ENCODE results near the gene CA6. TPM values are rescaled to one million over a fixed set of nuclear protein-coding genes. Genes with fewer than 3 reads are reported as not detected.

CA6 gene
- total RNA-seq, 1 experiment from 2014 or later = not detected

DNA sequence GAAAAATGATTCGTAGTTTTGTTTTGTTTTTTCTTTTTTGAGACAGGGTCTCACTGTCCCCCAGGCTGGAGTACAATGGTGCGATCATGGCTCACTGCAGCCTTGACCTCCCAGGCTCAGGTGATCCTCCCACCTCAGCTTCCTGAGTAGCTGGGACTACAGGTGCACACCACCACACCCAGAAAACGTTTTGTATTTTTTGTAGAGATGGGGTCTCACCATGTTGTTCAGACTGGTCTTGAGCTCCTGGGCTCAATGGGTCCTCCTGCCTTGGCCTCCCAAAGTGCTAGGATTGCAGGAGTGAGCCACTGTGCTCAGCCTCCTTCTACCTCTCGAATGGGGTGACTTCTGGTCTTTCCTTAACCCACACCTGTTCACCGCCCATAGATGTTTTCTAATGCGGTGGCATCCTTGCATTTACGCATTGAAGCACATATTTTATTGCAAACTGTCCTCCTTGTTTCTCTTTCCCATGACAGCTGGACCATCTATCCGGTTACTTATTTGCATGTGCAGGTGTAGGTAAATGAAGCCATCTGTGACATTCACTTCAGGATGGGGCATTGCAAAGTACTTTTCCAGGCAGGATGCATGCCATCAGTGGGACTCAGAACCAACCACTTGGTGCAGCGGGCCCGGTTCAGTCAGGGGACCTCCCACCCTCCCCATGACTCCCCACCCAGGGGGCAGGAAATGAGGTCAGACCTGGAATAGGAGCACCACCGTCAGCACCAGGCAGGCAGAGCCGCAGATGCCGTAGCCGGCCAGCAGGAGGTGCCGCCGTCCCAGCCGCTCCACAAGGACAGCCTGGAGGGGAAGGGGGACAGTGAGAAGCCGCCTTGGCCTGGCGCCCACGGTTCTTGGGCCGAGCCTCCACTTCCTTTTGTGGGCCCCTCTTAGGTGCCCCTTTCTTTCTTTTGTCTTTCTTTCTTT, 64.0 kb downstream of the CA6 start:
- in situ Hi-C loops (cut with HindIII; ENCODE audit: low pct_unique_long_range_greater_than_20kb, low sequenced_read_pairs) = no loop called here
- no TSS peak for BruUV-seq (replicated peaks)
- CTCF ChIA-PET = no interaction called here

DNA sequence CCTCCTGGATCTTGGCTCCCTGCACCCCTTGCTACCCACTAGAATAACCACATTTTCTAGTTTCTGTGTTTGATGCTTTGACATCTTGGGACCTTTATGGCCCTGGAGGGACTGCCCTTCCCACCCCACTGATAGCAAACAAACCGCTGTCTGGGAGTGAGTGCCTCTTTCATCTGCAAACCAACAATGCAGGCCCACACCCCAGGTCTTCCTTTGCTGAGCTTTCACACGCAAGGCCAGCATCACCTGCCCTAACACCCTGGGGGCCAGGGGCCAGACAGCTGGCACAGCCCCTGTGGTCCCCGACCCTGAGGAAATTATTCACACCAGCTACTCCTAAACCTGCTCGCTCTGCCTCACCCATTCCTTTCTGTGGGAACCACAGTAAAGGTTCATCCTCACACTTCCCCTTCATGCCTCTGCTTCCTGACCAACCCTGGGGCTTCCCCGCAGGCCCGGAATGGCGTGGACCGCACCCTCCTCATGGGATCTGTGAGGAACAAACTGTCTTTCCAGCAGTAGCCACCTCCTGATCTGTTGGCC, 65.2 kb downstream of the CA6 start:
- ATAC-seq (no peak), DNase-seq (ENCODE audit: low read depth, low spot score) (no peak)
- ChIA-PET POLR2A (no interaction called here), CTCF (interaction anchor here (0.7 kb wide), 1 partner anchor 85 kb away, joined by 12 read pairs; no protein-coding TSS in a partner anchor)
- H3K27ac ChIP-seq (ENCODE audit: low read length) = no peak overlapping the region
- in situ Hi-C loops (cut with HindIII; ENCODE audit: low pct_unique_long_range_greater_than_20kb, low sequenced_read_pairs) (no loop called here), intact Hi-C loops (cut with micrococcal nuclease; ENCODE audit: unreplicated experiment) (no loop called here)
- no peak overlapping the region for H3K4me3 ChIP-seq (ENCODE audit: low read depth in 2 of 2, low read length in 2 of 2)
- H3K4me1 ChIP-seq (ENCODE audit: control insufficient read depth, insufficient read depth, low read length) = no peaks in the 10 kb centered on the region
- H3K36me3 ChIP-seq (ENCODE audit: control insufficient read depth, insufficient read depth, low read length) = no peaks in the 10 kb centered on the region
- H3K27me3 ChIP-seq (ENCODE audit: control insufficient read depth, insufficient read depth, low read length) = no peaks in the 10 kb centered on the region
- no TSS peak for BruUV-seq (replicated peaks)
- no peaks in the 10 kb centered on the region for H3K9me3 ChIP-seq (ENCODE audit: control insufficient read depth, insufficient read depth, low read depth, low read length)
- TF ChIP-seq POLR2AphosphoS5 (IDR thresholded peaks at IDR 0.05; ENCODE audit: low read depth, low read length) (no peak), TCF7L2 (IDR thresholded peaks at IDR 0.05; ENCODE audit: low read depth, low read length) (no peak), SIN3A (IDR thresholded peaks at IDR 0.05; ENCODE audit: borderline replicate concordance, insufficient read depth, low read depth, low read length) (no peak)
- TF ChIP-seq, protein P1, sequence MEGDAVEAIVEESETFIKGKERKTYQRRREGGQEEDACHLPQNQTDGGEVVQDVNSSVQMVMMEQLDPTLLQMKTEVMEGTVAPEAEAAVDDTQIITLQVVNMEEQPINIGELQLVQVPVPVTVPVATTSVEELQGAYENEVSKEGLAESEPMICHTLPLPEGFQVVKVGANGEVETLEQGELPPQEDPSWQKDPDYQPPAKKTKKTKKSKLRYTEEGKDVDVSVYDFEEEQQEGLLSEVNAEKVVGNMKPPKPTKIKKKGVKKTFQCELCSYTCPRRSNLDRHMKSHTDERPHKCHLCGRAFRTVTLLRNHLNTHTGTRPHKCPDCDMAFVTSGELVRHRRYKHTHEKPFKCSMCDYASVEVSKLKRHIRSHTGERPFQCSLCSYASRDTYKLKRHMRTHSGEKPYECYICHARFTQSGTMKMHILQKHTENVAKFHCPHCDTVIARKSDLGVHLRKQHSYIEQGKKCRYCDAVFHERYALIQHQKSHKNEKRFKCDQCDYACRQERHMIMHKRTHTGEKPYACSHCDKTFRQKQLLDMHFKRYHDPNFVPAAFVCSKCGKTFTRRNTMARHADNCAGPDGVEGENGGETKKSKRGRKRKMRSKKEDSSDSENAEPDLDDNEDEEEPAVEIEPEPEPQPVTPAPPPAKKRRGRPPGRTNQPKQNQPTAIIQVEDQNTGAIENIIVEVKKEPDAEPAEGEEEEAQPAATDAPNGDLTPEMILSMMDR (IDR thresholded peaks at IDR 0.05) = no peak
- TF ChIP-seq, protein P2, sequence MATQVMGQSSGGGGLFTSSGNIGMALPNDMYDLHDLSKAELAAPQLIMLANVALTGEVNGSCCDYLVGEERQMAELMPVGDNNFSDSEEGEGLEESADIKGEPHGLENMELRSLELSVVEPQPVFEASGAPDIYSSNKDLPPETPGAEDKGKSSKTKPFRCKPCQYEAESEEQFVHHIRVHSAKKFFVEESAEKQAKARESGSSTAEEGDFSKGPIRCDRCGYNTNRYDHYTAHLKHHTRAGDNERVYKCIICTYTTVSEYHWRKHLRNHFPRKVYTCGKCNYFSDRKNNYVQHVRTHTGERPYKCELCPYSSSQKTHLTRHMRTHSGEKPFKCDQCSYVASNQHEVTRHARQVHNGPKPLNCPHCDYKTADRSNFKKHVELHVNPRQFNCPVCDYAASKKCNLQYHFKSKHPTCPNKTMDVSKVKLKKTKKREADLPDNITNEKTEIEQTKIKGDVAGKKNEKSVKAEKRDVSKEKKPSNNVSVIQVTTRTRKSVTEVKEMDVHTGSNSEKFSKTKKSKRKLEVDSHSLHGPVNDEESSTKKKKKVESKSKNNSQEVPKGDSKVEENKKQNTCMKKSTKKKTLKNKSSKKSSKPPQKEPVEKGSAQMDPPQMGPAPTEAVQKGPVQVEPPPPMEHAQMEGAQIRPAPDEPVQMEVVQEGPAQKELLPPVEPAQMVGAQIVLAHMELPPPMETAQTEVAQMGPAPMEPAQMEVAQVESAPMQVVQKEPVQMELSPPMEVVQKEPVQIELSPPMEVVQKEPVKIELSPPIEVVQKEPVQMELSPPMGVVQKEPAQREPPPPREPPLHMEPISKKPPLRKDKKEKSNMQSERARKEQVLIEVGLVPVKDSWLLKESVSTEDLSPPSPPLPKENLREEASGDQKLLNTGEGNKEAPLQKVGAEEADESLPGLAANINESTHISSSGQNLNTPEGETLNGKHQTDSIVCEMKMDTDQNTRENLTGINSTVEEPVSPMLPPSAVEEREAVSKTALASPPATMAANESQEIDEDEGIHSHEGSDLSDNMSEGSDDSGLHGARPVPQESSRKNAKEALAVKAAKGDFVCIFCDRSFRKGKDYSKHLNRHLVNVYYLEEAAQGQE (IDR thresholded peaks at IDR 0.05; ENCODE audit: insufficient read depth in 1 of 2, low read depth in 2 of 2, low read length in 1 of 2) = no peak

More for the DNA sequence above, 64.0 kb downstream of the CA6 start:
- intact Hi-C loops (cut with micrococcal nuclease; ENCODE audit: unreplicated experiment) = no loop called here
- no peaks in the 10 kb centered on the region for H3K4me1 ChIP-seq (ENCODE audit: control insufficient read depth, insufficient read depth, low read length)
- H3K27ac ChIP-seq (ENCODE audit: low read length) = no peak overlapping the region
- POLR2A ChIA-PET = interaction anchor here (0.6 kb wide), 1 partner anchor 225 kb away, joined by 3 read pairs; no protein-coding TSS in a partner anchor
- DNase-seq (ENCODE audit: low read depth, low spot score) (no peak), ATAC-seq (0 out of 2 replicates have a peak, but pooled peaks have one; percentile 46)
- H3K9me3 ChIP-seq (ENCODE audit: control insufficient read depth, insufficient read depth, low read depth, low read length) = no peaks in the 10 kb centered on the region
- H3K4me3 ChIP-seq (ENCODE audit: low read depth in 2 of 2, low read length in 2 of 2) = no peak overlapping the region
- TF ChIP-seq, protein P2 (IDR thresholded peaks at IDR 0.05; ENCODE audit: insufficient read depth in 1 of 2, low read depth in 2 of 2, low read length in 1 of 2) = no peak
- TF ChIP-seq TCF7L2 (IDR thresholded peaks at IDR 0.05; ENCODE audit: low read depth, low read length) = no peak
- TF ChIP-seq, protein P1 (IDR thresholded peaks at IDR 0.05) = no peak; the same call in 1 of the 2 replicates
- TF ChIP-seq SIN3A (IDR thresholded peaks at IDR 0.05; ENCODE audit: borderline replicate concordance, insufficient read depth, low read depth, low read length) = no peak
- TF ChIP-seq POLR2AphosphoS5 (IDR thresholded peaks at IDR 0.05; ENCODE audit: low read depth, low read length) = no peak; the same call in 1 of the 2 replicates
- H3K27me3 ChIP-seq (ENCODE audit: control insufficient read depth, insufficient read depth, low read length) = no peaks in the 10 kb centered on the region
- H3K36me3 ChIP-seq (ENCODE audit: control insufficient read depth, insufficient read depth, low read length) = no peaks in the 10 kb centered on the region
